HG03354 (cell line): ENCODE measurements around the gene RNU1-2.
"Not testable (repeated sequence)": the region's sequence is repeated elsewhere in the genome, so short reads cannot be mapped to it uniquely, and the experiment has no call there.

ENCODE experiments used
- ATAC-seq: cut with Tn5 transposase; IDR thresholded peaks from one replicate; pipeline ENCODE4 v1.9.1; 2021; ENCODE audit warnings: mild to moderate bottlenecking; ENCODE audit not compliant: unreplicated experiment, poor library complexity, severe bottlenecking

RNU1-2 gene

DNA sequence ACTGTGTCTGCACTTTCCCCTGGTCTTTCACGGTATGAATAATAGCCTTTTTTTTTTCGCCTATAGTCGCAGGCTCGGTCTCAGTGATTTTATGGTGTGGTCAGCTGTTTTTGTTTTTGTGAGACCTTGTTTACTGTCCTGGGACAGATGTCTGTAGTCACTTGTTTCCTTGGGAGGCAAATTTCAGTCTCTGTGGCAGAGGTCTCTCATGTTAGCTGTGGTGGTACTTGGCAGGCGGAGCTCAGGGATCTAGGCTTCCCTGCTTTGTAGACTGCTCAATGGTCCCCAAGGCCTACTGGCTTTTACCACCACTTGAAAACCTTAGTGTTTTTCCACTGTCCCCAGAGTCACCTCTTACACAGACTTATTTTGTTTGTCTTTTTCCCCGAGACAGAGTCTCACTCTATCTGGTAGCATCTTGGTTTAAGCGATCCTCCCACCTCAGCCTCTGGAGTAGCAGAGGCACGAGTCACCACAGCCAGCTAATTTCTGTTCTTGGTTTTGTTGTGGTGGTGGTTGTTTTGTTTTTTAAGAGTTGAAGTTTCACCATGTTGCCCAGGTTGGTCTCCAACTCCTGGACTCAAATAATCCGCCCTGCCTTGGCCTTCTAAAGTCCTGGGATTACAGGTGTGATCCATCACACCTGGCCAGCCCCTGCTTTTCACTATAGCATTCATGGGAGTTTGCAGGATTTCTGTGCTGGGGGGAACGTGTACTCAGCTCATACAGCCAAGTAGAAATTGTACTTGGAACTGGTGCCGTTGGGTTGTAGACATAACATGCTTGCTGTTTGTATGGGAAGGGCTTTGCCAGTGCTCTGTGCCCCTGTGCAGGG lies 10.3 kb downstream of the RNU1-2 start:
- ATAC-seq: no peak

DNA sequence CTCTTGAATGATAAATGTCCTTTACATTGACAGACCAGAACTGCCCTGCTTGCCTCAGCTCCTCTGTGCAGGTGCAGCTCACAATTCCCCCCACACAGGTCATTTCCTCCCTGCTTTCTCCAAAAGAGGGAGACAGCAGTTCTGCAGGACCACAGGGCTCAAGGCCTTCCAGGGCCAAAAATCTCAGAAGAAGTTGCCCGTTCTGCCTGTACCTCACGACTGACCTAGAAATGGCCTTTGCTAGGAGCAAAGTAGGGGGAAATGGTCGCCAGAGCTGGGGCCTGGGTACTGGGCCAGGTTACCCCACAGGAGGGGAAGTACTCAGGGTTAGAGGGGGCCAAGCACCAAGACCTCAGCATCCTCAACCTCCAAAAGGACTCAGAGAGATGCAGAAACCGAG lies 11.1 kb downstream of the RNU1-2 start:
- no peak for ATAC-seq

- no peak for ATAC-seq
Observed at GRCh38 chr1:16907870-16908758, 12.3 kb downstream of the RNU1-2 start.

DNA sequence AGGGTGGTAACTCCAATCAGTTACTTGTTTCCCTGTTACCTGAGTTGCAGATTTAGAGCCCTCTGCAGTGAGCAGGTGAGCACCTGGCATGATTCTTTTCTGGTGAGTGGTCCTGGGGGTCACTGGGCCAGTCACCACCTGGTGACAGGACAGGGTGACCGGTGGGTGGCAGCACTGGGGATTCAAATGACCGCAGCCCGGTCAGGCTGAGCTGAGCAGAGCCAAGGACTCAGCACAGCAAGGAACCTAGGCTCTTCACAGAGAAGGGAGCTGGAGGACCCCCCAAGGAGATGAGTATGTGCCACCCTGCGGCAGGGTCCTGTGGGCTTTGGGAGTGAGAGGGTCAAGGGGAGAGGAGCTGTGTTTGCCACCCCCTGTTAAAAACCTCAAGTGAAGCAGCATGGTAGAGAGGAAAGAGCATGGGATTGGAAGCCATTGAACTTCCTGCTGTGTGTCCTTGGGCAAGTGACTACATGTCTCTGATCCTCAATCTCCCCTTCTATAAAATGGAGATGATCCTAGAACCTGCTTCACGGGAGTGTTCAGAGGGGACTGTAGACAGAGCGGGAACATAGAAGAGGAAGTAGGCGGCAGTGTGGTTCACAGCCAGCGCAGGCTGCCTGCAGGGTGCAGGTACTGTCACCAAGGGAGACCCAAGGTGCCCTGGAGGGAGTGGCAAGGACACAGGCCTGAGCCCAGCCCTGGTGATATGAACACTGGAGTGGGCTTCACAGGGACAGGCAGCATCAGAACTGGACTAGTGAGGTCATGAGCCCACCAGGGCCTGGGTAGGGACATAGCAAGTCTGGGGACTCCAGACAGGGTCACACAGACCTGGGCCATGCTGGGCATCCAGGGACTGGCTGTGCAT lies 16.3 kb downstream of the RNU1-2 start:
- not testable (repeated sequence) for ATAC-seq

DNA sequence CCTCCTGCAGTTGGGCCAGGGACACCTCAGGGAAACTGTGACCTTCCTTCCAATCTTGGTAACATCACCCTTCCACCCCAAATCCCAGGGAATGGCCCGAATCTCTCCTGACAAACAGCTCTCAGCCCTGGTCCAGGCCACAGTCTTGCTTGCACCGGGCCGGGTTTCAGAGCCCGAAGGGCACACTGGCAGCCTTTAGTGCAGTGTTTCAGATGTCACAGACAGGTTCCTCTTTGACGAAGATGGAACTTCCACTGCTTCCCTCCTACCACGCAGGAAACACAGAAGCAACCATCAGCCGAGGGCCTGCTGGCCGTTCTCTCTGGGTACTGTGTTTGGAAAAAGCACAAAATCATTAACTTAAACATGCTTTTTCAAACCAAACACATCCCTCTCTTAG lies 17.0 kb downstream of the RNU1-2 start:
- not testable (repeated sequence) for ATAC-seq

GRCh38 chr1:16913181-16913832 lies 17.5 kb downstream of the RNU1-2 start:
- no peak for ATAC-seq

- ATAC-seq: peak; percentile 84
Observed at GRCh38 chr1:16913833-16914662, 18.3 kb downstream of the RNU1-2 start.

- ATAC-seq: not testable (repeated sequence)
Observed at GRCh38 chr1:16914928-16915626, 19.3 kb downstream of the RNU1-2 start.

GRCh38 chr1:16915627-16915973 lies 19.8 kb downstream of the RNU1-2 start:
- no peak for ATAC-seq

GRCh38 chr1:16916036-16916880 lies 20.5 kb downstream of the RNU1-2 start:
- ATAC-seq: not testable (repeated sequence)

DNA sequence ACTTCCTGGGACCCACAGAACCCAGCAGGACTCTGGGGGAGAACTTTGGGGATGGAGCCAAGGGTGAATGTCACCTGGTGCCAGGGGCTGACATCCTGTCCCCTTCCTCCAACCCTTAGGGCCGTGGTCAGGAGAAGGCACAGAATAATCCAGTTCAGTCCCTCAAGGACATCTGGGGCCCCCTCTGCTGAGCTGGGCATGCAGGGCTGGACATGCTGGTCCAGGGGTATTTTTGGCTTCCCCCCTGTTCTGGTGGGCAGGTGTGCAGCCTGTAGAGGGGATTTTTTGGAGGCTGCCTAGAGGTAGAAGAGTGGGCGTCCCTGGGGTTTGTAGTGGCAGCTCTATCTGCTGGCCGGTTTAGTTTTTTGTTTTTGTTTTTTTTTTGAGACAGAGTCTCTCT lies 22.6 kb downstream of the RNU1-2 start:
- no peak for ATAC-seq

GRCh38 chr1:16918936-16919665 lies 23.3 kb downstream of the RNU1-2 start:
- not testable (repeated sequence) for ATAC-seq

DNA sequence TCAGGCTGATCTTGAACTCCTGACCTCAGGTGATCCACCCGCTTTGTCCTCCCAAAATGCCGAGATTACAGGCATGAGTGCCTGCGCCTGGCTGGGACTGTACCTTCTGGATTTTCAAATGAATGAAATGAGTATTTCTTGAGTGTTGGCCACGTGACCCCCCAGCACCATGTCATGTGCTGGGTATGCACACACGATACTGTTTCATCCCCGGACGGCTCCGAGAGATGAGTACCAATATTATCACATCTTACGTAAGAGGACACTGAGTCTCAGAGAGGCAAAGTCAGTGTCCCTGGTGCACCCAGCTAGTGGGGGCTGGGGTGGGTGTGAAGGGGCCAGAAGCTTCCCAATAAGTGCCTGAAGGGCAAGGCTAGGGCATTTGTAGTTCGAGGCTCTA lies 25.2 kb downstream of the RNU1-2 start:
- ATAC-seq: no peak

GRCh38 chr1:16921391-16922185 lies 25.8 kb downstream of the RNU1-2 start, which contains the start of gene CROCC:
Gene CROCC (plus strand): TSS chr1:16921931. CDS start chr1:16922019, 88 bp downstream.
- ATAC-seq: no peak

- no peak for ATAC-seq
Observed at GRCh38 chr1:16922466-16922865, 26.7 kb downstream of the RNU1-2 start.
